CD4-positive, alpha-beta T cell treated with Interferon alpha-2 for 1 hour (primary cell): ENCODE data around the gene FKBP3.
"Not testable (repeated sequence)": the region's sequence is repeated elsewhere in the genome, so short reads cannot be mapped to it uniquely, and the experiment has no call there.

Source experiments
- DNase-seq, 2 donors: peaks; one replicate each; pipeline ENCODE4 v3.0.0-alpha.2; 2020 to 2022

The FKBP3 gene

DNA sequence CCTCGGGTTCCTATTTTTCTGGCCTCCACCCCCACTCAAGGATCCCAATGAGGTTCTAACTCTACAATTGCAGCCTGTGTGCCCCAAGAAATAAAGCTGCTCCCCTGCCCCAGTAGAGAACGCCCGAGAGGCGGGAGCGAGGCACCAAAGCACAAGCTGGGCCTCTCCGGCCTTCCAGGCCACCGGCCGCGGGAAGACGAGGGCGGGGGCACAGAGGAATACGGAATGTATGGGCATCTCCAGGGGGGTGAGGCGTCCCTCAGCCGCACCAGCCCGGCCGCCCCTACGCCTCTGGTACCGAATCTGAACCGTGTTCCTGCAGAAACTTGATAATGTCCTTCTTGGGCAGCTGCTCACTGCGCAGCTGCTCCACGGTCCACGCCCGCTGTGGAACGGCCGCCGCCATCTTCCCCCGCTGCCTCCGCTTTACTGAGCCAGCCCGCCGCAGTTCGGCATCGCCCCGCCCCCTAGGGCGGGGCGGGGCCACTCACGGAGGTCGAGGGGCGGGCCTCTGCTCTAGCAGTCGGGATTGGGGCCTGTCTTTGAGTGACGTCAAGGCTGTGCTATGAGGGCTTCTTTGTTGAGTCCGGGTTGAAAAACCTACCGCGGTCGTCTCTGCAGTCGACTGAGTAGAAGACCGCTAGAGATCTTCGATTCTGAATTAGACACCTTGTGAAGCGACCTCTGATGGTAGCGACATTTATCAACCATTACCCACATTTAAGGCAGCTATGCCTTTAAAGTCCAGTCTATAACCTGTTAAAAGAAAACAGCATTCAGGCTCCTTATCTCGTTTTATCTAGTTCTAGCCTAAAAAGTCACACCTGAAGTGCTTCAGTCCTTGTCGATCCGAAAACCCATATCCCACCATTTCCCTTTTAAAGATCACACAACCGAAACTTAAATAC is at the start of gene FKBP3:
Gene FKBP3 (minus strand): TSS at position 431 of the 908 bp plus-strand sequence. CDS start 25 bp downstream, at position 406.
- DNase-seq: peak; percentile 98 to 99

DNA sequence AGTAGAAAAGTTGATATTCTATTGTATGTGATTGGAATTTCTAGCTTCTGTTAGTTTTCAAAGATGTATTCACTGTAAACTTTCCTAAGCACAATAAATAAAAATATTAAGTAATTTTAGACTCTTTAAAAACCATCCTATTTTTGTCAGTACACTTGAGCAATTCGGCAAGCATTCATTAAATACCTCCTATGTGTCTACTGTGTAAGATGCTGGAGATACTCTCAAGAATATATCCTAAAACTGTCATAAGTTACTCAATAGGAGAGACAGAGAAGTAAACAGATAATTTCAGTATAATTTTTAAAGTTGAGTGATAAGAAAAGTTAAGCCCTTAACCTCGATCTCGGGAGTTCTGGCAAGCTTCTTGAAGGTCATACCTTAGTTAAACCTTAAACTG is 47.5 kb upstream of the FKBP3 start:
- DNase-seq: no peak

DNA sequence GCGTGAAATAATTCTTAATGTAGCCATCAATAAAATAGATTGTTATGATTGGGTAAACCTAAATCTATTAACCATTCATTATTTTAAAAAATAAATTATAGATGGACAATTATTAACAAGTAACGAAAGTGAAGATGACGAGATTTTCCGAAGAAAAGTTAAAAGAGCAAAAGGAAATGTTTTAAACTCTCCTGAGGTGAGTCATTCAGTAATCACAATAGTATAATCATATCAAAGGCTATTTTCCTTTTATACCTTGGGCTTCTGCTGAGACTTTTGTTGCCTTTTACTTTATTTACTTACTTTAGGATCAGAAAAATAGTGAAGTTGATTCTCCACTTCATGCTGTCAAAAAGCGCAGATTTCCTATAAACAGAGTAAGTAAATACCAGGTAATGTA is 47.0 kb upstream of the FKBP3 start:
- DNase-seq: no peak

- DNase-seq: no peak
Measured at GRCh38 chr14:45177076-45177475, 42.8 kb upstream of the FKBP3 start.

DNA sequence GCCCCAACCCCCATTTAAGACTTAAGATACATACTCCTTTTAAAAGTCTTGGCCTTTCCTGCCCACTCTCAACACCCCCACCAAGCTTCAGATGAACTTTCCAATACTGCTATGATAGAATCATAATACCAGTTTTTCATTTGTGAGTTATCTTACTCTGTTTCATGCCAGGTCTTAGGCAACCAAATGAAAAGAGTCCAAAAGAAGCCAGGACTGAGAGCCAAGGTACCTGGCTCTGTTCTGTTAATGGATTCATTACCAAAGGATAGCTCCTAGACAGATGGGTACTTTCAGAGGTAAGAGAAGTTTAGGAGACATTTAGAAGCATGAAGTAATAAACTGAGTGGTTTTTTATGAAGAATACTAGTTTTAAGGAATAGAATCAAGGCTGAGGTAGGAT is 35.6 kb upstream of the FKBP3 start:
- no peak for DNase-seq

- no peak for DNase-seq
Measured at GRCh38 chr14:45156067-45156466, 21.8 kb upstream of the FKBP3 start.

DNA sequence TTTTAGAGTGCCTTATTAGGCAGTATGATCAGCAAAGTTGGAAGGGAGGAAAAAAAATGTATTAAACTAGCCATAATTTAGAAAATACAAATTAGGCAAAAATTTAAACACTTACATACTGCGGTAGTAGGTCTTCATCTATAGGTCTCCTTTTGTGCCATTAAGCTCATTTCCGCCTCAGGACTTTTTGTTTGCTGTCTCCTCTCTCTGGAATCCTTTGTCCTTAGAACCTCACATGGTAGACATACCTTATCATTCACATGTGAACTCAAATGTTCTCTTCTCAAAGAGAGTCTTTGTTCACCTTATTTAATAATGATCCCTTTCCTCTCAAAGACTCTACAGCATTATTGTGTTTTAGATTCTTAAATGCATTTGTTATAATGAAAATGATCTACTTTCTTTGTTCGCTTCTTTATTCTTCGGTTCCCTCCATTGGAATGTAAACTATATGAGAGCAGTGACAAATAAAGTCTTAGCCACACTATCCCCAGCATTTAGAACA is 16.2 kb upstream of the FKBP3 start:
- DNase-seq: no peak

GRCh38 chr14:45149602-45150001 is 15.3 kb upstream of the FKBP3 start:
- no peak for DNase-seq

- no peak for DNase-seq
Measured at GRCh38 chr14:45145214-45145613, 10.9 kb upstream of the FKBP3 start.

DNA sequence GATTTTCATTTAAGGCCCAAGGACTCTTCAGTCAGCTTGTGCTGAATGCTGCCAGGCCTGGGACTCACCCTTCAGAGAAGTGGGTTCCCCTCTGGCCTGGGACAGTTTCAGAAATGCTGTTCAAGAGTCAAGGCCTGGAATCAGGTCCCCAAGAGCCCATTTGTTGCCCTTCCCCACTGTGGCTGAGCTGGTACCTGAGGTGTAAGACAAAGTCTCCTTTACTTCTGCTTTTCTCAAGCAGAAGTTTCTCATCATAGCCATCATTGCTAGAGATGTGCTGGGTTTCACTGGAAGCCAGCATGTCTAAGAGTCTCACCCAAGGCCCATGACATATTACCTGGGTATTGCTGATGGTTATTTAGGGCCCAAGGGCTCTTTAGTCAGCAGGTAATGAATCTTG is 10.4 kb upstream of the FKBP3 start:
- DNase-seq: no peak

DNA sequence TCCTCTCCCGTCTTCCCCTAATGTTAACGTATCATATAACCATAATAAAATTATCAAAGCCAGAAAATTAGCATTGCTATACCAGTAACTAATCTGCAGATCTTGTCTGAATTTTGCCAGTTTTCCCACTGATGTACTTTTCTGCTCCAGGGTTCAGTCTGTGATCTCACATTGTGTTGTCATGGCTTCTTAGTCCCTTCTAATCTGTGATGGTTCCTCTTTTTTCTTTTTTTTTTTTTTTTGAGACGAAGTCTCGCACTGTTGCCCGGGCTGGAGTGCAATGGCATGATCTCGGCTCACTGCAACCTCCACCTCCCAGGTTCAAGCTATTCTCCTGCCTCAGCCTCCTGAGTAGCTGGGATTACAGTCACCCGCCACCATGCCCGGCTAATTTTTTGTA is 7.8 kb upstream of the FKBP3 start:
- DNase-seq: not testable (repeated sequence)

DNA sequence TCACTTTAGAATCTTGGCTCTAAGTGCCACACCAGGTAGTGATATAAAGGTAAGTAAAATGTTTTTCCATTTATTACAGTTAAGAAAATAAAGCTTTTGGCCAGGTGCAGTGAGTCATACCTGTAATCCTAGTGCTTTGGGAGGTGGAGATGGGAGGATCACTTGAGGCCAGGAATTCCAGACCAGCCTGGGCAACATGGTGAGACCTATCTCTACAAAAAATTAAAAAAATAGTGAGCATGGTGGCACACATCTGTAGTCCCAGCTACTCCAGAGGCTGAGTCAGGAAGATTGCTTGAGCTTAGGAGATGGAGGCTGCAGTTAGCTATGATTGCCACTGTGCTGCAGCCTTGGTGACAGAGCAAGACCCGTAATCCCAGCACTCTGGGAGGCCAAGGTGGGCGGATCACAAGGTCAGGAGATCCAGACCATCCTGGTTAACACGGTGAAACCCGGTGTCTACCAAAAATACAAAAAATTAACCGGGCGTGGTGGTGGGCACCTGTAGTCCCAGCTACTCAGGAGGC is 6.4 kb upstream of the FKBP3 start:
- DNase-seq: no peak

DNA sequence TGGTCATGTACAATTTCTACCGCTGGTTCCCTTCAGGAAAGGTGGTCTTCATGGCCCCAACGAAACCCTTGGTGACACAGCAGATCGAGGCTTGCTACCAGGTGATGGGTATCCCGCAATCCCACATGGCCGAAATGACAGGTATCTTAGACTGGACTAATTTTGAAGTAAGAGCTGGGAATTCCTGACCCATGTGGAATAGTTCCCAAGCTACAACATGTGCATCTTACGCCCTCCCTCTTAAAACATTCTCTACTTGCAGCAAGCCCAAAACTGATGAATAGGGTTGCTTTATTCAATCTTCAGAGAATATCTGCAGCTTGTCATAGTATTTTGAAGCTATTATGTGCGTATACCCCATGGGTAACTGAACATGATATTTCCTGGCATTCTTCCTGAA is 2.1 kb upstream of the FKBP3 start:
- no peak for DNase-seq

GRCh38 chr14:45135659-45136395 is 1.5 kb upstream of the FKBP3 start, which contains the start of gene FANCM:
FANCM (plus strand) TSS chr14:45135930; CDS start chr14:45136032, 102 bp downstream.
- DNase-seq: peak; percentile 89 to 95

- DNase-seq: no peak
Measured at GRCh38 chr14:45135156-45135555, 875 bp upstream of the FKBP3 start.

DNA sequence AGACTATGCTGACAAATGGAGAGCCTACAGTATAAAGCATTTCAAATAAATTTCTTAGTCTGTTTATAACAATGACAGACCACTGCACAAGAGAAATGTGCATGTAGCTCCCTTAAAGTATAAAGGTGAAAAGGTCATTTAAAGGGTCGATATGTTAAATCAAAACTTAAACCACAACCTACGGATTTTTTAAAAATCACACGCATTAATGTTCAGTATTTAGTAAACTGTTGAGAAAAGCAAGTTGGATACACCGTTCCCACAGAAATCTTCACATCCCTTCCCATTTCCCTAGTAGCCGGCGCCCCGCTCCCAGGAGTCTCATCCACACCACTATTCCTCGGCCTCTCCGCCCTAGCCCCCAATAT is 614 bp downstream of the FKBP3 start:
- no peak for DNase-seq

DNA sequence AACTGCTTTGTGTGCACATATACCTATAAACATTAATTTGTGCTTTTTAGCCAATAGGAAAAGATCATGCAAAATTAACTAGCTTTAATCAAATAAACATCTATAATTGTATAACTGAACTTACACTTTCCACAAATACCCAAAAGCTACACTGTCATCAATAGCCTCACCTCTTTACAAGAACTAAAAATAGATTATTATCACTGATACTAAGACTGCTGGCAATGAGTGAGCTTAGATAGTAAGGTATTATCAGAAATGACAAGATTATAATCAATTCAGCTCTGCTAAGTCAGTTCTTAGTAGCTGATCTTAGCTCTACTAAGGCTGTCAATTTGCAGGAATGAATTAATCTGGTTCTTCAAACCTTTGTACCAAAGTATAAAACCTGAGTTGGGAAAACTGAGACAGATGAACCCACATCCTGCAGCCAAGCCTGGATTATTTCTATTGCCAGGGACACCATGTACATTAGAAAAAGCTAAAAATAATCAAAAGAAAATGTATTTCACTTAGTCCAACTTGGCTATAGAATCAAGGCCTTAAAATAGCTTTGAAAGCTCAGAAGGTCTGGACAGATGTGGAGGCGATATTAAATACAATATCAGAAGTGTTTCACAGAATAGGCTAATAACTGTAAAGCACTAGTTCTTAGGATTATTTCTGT is 5.2 kb downstream of the FKBP3 start:
- no peak for DNase-seq

DNA sequence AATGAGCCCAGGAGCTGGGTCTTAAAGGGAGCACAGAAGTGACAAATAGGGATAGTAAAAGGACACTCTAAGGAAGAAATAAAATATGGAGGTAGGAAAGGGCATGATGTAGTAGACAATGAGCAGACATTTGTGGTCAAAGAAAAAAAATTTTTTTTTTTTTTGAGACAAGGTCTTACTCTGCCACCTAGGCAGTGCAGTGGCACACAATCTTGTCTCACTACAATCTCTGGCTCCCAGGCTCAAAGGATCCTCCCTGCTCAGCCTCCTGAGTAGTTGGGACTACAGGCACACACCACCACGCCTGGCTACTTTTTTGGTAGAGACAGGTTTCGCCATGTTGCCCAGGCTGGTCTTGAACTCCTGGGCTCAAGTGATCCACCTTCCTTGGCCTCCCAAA is 8.5 kb downstream of the FKBP3 start:
- no peak for DNase-seq

- no peak for DNase-seq
Measured at GRCh38 chr14:45123271-45123670, 11.0 kb downstream of the FKBP3 start.

DNA sequence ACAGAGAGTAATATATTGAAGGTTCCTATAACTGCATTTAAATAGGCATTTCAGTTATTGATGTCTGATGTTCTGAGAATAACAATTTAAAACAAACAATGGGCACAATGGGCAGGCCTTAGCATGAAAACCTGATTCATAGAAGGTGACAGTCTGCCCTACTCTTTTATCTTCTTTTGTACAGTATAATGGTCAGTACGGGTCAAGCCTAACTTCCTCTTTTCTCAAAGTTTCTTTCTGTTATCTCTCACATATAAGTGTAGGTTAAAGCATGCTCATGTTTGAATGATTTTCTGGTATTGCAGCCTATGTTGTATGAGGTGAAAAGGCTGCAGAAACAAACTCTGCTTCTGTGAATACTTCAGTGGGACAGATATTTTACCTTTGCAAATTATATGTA is 14.2 kb downstream of the FKBP3 start:
- no peak for DNase-seq

DNA sequence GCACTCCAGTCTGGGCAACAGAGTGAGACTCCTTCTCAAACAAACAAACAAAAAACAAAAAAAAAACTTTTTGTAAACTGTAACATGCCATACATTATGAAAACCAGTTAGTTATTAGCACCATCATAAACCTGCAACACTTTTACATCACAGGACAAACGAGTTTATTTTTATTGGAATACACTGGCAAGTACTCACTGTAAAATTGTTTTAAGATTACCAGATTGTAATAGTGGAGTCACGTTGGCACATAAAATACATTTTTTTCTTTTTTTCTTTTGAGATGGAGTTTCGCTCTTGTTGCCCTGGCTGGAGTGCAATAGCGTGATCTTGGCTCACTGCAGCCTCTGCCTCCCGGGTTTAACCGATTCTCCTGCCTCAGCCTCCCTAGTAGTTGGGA is 15.7 kb downstream of the FKBP3 start:
- no peak for DNase-seq

- DNase-seq: no peak
Measured at GRCh38 chr14:45114327-45114726, 20.0 kb downstream of the FKBP3 start.
